Measurements from ENCODE around the gene TCAIM.

Gene TCAIM

GRCh38 chr3:44338010-44338827 is at the start of gene TCAIM:
Gene TCAIM (plus strand): TSS chr3:44338766. CDS start chr3:44354783, 16,017 bp downstream.
- peak; percentile 99 for DNase-seq (ENCODE audit: low spot score)

GRCh38 chr3:44289882-44290462 is 48.6 kb upstream of the TCAIM start:
- DNase-seq (ENCODE audit: low spot score) = no peak

GRCh38 chr3:44292276-44292675 is 46.3 kb upstream of the TCAIM start:
- no peak for DNase-seq (ENCODE audit: low spot score)

GRCh38 chr3:44292947-44293346 is 45.6 kb upstream of the TCAIM start:
- DNase-seq (ENCODE audit: low spot score) = no peak

GRCh38 chr3:44297255-44297654 is 41.3 kb upstream of the TCAIM start:
- no peak for DNase-seq (ENCODE audit: low spot score)

GRCh38 chr3:44301746-44302145 is 36.8 kb upstream of the TCAIM start:
- no peak for DNase-seq (ENCODE audit: low spot score)

- DNase-seq (ENCODE audit: low spot score) = no peak
These were observed 29.1 kb upstream of the TCAIM start for GRCh38 chr3:44309500-44309899.

- DNase-seq (ENCODE audit: low spot score) = no peak
These were observed 19.7 kb upstream of the TCAIM start for GRCh38 chr3:44318891-44319311.

GRCh38 chr3:44321335-44321734 is 17.2 kb upstream of the TCAIM start:
- no peak for DNase-seq (ENCODE audit: low spot score)

GRCh38 chr3:44323341-44323955 is 15.1 kb upstream of the TCAIM start:
- DNase-seq (ENCODE audit: low spot score) = peak; percentile 47

GRCh38 chr3:44324584-44324983 is 14.0 kb upstream of the TCAIM start:
- no peak for DNase-seq (ENCODE audit: low spot score)

GRCh38 chr3:44326019-44326418 is 12.5 kb upstream of the TCAIM start:
- no peak for DNase-seq (ENCODE audit: low spot score)

GRCh38 chr3:44326515-44326914 is 12.1 kb upstream of the TCAIM start:
- no peak for DNase-seq (ENCODE audit: low spot score)

GRCh38 chr3:44329946-44330345 is 8.6 kb upstream of the TCAIM start:
- no peak for DNase-seq (ENCODE audit: low spot score)

- no peak for DNase-seq (ENCODE audit: low spot score)
These were observed 8.1 kb upstream of the TCAIM start for GRCh38 chr3:44330444-44330843.

GRCh38 chr3:44334326-44334725 is 4.2 kb upstream of the TCAIM start:
- no peak for DNase-seq (ENCODE audit: low spot score)

GRCh38 chr3:44337248-44337785 is 1.2 kb upstream of the TCAIM start:
- no peak for DNase-seq (ENCODE audit: low spot score)

- no peak for DNase-seq (ENCODE audit: low spot score)
These were observed 212 bp downstream of the TCAIM start for GRCh38 chr3:44338828-44339127.

GRCh38 chr3:44339181-44340057 is 853 bp downstream of the TCAIM start:
- no peak for DNase-seq (ENCODE audit: low spot score)

GRCh38 chr3:44340058-44340395 is 1.5 kb downstream of the TCAIM start:
- no peak for DNase-seq (ENCODE audit: low spot score)

GRCh38 chr3:44342176-44342790 is 3.7 kb downstream of the TCAIM start:
- DNase-seq (ENCODE audit: low spot score) = no peak

- no peak for DNase-seq (ENCODE audit: low spot score)
These were observed 4.9 kb downstream of the TCAIM start for GRCh38 chr3:44343421-44343820.

Data from CD4-positive, alpha-beta T cell treated with Interleukin-15 for 4 hours (primary cell).